SK-N-SH (cell line): ENCODE measurements around the gene KRT6B.

Experiments
- CTCF ChIP-seq: fragments of 200-600 bp; sonication (generic); IDR thresholded peaks from 2 replicates; pipeline ENCODE4 v1.6.1; 2017; ENCODE audit warnings: antibody characterized with exemption, mild to moderate bottlenecking, moderate library complexity
- GATA2 ChIP-seq: sonication (generic); formaldehyde crosslinking; IDR thresholded peaks from 2 replicates; pipeline ENCODE4 v1.5.0; 2020; ENCODE audit warnings: mild to moderate bottlenecking, missing genetic modification reagents
- NFIC ChIP-seq: IDR thresholded peaks from 2 replicates; pipeline ENCODE4 v1.4.0; 2012; ENCODE audit warnings: borderline replicate concordance
- POLR2AphosphoS5 ChIP-seq: IDR thresholded peaks from 2 replicates; pipeline ENCODE4 v1.6.1; 2012; ENCODE audit warnings: low read depth, low read length
- RCOR1 ChIP-seq: fragments of 150-350 bp; IDR thresholded peaks from 2 replicates; pipeline ENCODE4 v1.6.1; 2017; ENCODE audit warnings: antibody characterized with exemption, low read length
- TAF1 ChIP-seq: IDR thresholded peaks from 2 replicates; pipeline ENCODE4 v1.6.1; 2012; ENCODE audit warnings: low read depth, mild to moderate bottlenecking, low read length, moderate library complexity, borderline replicate concordance
- TEAD4 ChIP-seq: IDR thresholded peaks from 2 replicates; pipeline ENCODE4 v1.4.0; 2012; ENCODE audit warnings: mild to moderate bottlenecking, borderline replicate concordance; ENCODE audit not compliant: insufficient read depth
- YY1 ChIP-seq: IDR thresholded peaks from 2 replicates; pipeline ENCODE4 v1.4.0; 2012; ENCODE audit warnings: low read depth, mild to moderate bottlenecking

GRCh38 chr12:52497975-52498374, 46.0 kb upstream of the KRT6B start:
- TF ChIP-seq RCOR1, result no peak
- TF ChIP-seq CTCF, result no peak
- TF ChIP-seq TAF1, result no peak
- TF ChIP-seq POLR2AphosphoS5, result no peak
- TF ChIP-seq TEAD4, result no peak
- TF ChIP-seq YY1, result no peak
- TF ChIP-seq NFIC, result no peak
- TF ChIP-seq GATA2 (CRISPR knock-in tag), result no peak
